Fibroblast of skin of left quadriceps (primary cell): ENCODE data around the gene PDE4A.
"Not testable (repeated sequence)": the region's sequence is repeated elsewhere in the genome, so short reads cannot be mapped to it uniquely, and the experiment has no call there.

Experiments used
- DNase-seq, 2 experiments: peaks; one replicate each; pipeline ENCODE4 v3.0.0-alpha.2; 2013; ENCODE audit warnings: low read depth in 2 of 2

The PDE4A gene

DNA sequence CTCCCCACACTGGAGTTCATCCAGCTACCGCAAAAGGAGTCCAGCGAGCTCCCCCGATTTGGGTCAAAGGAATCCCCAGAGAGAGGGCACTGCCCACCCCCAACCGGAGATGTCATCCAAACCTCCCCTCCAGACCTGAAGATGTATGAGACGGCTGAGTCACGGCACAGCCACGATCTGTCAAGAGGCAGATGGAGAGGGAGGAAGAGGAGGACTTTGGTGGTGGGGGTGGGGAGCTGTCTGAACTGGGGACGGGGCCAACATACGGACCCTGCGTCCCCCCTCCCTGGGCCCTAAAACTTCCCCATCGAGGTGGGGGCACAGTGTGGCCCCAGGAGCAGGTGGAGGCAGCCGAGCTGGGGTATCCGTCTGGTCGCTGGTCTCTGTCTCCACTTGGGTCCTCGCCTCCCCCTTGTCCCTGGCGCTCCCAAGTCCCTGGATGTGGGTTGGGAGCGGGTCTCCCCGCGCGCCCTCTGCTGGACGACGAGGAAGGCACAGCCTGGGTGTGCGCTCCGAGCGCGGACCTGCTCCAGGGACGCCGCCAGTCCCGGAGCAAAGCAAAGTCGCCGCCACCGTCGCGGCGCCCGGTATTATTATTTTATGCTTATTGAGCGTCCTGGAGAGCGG lies 3.8 kb downstream of the PDE4A start:
- peak in 1 of 2 experiments; percentile 39 for DNase-seq

GRCh38 chr19:10427169-10427568 lies 6.8 kb downstream of the PDE4A start:
- no peak for DNase-seq

DNA sequence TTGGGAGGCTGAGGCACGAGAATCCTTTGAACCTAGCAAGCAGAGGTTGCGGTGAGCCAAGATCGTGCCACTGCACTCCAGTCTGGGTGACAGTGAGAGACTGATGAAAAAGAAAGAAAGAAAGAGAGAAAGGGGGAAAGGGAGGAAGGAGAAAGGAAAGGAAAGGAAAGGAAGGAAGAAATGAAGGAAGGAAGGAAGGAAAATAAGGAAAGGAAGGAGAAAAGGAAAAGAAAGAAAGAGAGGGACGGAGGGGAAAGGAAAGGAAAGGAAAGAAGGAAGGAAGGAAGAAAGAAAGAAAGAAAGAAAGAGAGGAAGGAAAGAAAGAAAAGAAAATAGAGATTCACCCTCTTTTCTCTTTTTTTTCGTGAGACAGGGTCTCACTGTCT lies 8.7 kb downstream of the PDE4A start:
- DNase-seq: no peak

DNA sequence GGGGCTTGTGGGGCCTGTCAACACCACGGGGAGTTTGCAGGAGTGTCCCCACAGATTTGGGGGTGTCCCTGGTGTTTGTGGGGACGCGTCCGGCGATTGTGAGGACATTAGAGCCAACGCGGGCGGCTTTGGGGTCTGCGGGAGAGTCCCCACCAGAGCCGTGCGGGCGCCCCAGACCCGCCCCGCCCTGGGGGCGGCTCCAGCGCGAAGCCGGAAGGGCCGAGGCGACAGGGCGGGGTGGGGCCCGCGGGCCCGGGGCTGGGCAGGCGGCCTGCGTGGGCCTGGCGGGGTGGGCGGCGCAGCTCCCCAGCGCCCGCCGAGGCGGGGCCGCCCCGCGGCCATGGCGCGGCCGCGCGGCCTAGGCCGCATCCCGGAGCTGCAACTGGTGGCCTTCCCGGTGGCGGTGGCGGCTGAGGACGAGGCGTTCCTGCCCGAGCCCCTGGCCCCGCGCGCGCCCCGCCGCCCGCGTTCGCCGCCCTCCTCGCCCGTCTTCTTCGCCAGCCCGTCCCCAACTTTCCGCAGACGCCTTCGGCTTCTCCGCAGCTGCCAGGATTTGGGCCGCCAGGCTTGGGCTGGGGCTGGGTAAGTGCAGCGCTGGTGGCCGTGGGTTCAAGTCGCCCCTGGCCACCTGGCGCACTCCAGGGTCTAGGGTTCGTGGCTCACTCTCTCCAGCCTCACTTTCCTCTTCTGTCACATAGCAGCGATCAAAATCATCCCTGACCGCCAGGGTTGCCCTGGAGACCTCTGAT lies 10.3 kb downstream of the PDE4A start:
- no peak for DNase-seq

GRCh38 chr19:10431254-10431942 lies 11.1 kb downstream of the PDE4A start:
- no peak for DNase-seq

- no peak for DNase-seq
Measured at GRCh38 chr19:10431943-10432735, 11.8 kb downstream of the PDE4A start.

- no peak for DNase-seq
Measured at GRCh38 chr19:10432736-10433130, 12.4 kb downstream of the PDE4A start.

GRCh38 chr19:10433131-10433536 lies 12.8 kb downstream of the PDE4A start:
- no peak for DNase-seq

DNA sequence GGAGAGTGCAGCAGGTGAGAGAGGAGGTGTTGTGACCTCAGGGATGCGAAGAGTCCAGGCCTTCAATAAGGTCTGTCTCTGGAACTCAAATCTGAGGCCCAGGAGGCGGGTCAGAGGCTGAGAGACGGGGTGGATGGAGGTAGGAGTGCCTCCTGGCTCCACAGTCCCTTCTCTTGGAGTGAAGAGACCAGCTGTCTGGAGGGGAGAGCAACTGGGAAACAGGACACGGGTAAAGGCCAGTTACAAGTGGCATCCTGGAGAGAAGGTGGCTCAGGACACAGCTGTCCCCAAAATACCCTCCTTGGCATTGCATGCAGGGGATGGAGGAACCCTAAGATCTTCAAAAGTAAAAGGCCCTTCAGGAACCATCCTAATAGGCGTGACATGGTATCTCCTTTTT lies 19.2 kb downstream of the PDE4A start:
- DNase-seq: no peak

DNA sequence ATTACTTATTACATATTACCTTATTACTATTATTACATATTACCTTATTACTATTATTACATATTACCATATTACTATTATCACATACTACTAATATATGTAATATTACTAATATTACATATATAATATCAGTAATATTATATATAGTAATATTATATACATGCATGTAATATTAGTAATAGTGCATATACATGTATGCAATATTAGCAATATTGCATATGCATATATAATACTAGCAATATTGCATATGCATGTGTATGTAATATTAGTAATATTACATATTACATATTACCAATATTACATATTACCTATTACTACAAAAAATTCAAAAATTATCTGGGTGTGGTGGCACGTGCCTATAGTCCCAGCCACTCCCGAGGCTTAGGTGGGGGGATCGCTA lies 22.4 kb downstream of the PDE4A start:
- DNase-seq: no peak

DNA sequence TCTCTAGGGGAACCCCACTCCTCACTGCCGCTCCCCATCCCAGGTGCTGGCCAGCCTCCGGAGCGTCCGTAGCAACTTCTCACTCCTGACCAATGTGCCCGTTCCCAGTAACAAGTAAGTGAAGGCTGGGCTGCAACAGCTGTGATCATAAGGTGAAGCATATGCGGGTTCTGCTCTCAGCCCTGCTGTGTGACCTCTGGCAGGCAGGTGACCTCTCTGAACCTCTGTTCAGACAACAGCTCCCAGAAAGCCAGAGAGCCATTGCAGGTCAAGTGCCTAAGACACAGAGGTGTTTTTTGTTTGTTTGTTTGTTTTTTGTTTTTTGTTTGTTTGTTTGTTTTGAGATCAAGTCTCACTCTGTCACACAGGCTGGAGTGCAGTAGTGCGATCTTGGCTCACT lies 28.7 kb downstream of the PDE4A start:
- no peak for DNase-seq

- no peak for DNase-seq
Measured at GRCh38 chr19:10450191-10450852, 30.0 kb downstream of the PDE4A start.

DNA sequence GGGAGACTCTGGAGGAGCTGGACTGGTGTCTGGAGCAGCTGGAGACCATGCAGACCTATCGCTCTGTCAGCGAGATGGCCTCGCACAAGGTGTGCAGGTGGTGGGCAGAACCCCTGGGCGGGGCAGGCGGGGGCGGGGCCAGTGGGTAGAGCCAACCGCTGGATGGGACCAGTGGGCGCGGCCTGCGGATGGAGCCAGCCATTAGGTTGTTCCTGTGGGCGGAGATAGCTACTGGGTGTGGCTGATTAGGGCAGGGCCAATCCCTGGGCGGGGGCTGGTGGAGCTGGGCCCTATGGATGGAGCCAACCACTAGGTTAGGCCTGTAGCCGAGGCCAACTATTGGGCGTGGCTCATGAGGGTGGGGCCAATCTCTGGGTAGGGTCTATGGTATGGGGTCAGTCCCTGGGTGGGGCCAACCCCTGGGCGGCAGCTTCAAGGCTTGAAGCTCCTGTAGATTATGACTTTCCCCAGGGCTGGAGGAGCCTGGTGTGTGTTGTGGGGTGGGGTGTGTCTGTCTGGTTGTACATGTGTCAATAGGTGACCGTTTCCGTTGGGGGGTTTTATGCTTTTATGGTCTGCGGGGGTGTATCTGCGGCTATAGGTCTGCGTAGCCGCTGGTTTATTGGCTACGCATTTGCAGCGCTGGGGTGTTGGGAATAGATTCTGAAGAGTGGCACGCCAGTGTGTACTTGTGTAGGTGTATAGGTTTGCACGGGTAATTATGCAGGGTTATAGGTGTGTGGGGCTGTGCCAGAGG lies 30.7 kb downstream of the PDE4A start:
- DNase-seq: no peak

DNA sequence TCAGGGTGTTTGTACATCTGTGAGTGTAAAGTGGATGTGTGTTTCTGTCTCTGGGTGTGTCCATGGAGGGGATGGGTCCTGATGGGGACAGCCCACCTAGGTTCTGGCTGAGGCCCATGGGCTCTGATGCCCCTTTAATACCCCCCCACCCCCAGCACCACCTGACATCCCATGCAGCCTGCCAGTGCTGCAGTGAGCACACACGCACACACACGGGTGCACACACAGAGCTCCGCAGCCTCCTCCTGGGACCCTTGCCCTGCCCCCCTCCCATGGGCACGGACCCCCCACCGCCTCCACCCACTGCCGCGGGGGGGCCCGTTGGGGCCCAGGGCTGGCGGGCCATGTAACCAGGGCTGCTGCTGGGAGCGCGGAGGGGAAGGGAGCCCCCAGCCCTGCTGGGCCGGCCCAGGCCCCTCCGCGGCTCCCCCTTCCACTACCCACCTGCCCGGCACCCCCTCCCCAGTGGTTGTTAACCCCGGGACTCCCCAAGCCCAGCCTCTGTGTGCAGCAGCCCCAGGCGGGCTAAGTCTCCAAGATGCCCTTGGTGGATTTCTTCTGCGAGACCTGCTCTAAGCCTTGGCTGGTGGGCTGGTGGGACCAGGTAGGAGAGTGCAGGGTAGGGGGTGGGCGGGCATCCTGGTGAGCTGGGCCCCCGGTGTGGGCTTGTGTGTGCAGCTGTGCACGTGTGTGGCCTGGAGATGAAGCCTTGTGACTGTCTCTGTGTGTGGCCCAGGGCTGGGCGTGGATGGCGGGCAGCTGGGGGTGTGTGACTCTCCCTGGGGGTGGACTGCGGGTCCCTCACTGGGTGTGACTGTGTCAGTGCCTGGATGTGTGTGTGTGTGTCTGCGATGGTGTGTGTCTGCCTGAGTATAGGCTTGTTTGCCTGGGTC lies 32.6 kb downstream of the PDE4A start:
- DNase-seq: no peak

GRCh38 chr19:10453852-10454251 lies 33.5 kb downstream of the PDE4A start:
- DNase-seq: no peak

- DNase-seq: no peak
Measured at GRCh38 chr19:10454267-10454666, 33.9 kb downstream of the PDE4A start.

GRCh38 chr19:10458733-10459132 lies 38.4 kb downstream of the PDE4A start:
- DNase-seq: not testable (repeated sequence)

DNA sequence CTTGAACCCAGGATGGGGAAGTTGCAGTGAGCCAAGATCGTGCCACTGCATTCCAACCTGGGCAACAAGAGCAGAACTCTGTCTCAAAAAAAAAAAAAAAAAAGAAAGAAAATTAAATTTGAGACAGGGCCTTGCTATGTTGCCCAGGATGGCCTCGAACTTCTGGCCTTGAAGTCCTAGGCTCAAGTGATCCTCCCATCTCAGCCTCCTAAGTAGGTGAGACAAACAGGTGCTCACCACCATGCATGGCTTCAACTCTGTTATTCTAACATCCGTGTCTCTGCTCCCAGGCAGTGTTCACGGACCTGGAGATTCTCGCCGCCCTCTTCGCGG lies 40.3 kb downstream of the PDE4A start:
- DNase-seq: no peak

DNA sequence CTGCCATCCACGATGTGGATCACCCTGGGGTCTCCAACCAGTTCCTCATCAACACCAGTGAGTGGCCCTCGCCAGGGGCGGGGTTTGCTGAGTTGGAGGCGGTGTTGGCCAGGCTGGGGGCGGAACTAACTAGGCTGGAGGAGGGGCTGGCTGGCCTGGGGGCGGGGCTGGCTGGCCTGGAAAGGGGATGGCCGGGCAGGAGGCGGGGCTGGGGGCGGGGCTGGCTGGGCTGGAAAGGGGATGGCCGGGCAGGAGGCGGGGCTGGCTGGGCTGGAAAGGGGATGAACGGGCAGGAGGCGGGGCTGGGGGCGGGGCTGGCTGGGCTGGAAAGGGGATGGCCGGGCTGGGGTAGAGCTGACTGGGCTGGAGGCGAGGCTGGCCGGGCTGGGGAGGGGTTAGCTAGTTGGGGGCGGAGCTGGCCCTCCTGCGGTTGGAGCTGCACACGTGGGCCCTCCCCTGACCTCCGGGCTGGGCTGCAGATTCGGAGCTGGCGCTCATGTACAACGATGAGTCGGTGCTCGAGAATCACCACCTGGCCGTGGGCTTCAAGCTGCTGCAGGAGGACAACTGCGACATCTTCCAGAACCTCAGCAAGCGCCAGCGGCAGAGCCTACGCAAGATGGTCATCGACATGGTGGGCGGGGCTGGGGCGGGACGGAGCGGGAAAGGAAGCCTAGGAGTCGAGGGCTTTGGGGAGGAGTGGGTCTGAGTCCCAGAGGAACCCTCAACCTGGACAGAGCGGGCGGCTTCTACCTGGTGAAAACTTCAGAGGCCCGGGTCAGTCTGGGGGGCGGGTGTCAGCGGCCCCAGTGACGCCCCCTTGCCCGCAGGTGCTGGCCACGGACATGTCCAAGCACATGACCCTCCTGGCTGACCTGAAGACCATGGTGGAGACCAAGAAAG lies 41.0 kb downstream of the PDE4A start:
- DNase-seq: peak; percentile 69 to 71
